HG02642 (cell line): ENCODE measurements around the gene ZNF560.
"Not testable (repeated sequence)": the region's sequence is repeated elsewhere in the genome, so short reads cannot be mapped to it uniquely, and the experiment has no call there.

Source experiments
- ATAC-seq: cut with Tn5 transposase; IDR thresholded peaks from one replicate; pipeline ENCODE4 v1.9.1; 2021; ENCODE audit warnings: mild to moderate bottlenecking; ENCODE audit not compliant: unreplicated experiment, poor library complexity

Gene ZNF560

GRCh38 chr19:9498183-9498902 lies at the start of gene ZNF560:
Gene ZNF560, minus strand, starts transcription at chr19:9498616. Its CDS starts 23,303 bp downstream, at chr19:9475313.
- ATAC-seq, result no peak

DNA sequence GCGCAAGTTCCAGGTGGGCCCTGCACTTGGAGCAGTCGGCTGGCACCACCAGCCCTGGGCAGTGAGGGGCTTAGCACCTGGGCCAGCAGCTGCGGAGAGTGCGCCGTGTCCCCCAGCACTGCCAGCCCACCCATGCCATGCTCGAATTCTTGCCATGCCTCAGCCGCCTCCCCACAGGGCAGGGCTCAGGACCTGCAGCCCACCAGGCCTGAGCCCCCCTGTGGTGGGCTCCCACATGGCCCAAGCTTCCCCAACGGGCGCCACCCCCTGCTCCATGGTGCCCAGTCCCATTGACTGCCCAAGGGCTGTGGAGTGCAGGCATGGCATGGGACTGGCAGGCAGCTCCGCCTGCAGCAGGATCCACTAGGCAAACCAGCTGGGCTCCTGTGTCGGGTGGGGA lies 49.5 kb upstream of the ZNF560 start:
- ATAC-seq, result no peak

DNA sequence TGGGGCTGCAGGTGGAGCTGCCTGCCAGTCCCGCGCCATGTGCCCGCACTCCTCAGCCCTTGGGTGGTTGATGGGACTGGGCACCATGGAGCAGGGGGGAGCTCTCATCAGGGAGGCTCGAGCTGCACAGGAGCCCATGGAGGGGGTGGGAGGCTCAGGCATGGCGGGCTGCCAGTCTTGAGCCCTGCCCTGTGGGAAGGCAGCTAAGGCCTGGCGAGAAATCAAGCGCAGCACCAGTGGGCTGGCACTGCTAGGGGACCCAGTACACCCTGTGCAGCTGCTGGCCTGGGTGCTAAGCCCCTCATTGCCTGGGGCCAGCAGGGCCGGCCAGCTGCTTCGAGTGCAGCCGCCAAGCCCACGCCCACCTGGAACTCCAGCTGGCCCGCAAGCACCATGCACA lies 42.9 kb upstream of the ZNF560 start:
- ATAC-seq, result not testable (repeated sequence)

GRCh38 chr19:9539921-9540320 lies 41.5 kb upstream of the ZNF560 start:
- not testable (repeated sequence) for ATAC-seq

DNA sequence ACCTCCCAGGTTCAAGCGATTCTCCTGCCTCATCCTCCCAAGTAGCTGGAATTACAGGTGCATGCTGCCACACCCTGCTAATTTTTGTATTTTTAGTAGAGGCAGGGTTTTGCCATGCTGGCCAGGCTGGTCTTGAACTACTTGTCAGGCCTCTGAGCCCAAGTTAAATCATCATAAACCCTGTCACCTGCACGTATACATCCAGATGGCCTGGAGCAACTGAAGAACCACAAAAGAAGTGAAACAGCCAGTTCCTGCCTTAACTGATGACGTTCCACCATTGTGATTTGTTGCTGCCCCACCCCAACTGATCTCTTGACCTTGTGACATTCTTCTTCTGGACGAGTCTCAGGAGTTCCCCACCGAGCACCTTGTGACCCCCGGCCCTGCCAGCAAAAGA lies 40.8 kb upstream of the ZNF560 start:
- not testable (repeated sequence) for ATAC-seq

GRCh38 chr19:9538183-9539058 lies 40.0 kb upstream of the ZNF560 start, which contains the start of gene ZNF426:
Gene ZNF426, minus strand, starts transcription at chr19:9538645. Its CDS starts 2,413 bp downstream, at chr19:9536232.
- ATAC-seq, result peak; percentile 74

- no peak for ATAC-seq
Observed at GRCh38 chr19:9535934-9536333, 37.5 kb upstream of the ZNF560 start.

GRCh38 chr19:9531933-9532332 lies 33.5 kb upstream of the ZNF560 start:
- no peak for ATAC-seq

- ATAC-seq, result no peak
Observed at GRCh38 chr19:9528757-9529336, 30.4 kb upstream of the ZNF560 start.

- ATAC-seq, result no peak
Observed at GRCh38 chr19:9523885-9524474, 25.6 kb upstream of the ZNF560 start.

DNA sequence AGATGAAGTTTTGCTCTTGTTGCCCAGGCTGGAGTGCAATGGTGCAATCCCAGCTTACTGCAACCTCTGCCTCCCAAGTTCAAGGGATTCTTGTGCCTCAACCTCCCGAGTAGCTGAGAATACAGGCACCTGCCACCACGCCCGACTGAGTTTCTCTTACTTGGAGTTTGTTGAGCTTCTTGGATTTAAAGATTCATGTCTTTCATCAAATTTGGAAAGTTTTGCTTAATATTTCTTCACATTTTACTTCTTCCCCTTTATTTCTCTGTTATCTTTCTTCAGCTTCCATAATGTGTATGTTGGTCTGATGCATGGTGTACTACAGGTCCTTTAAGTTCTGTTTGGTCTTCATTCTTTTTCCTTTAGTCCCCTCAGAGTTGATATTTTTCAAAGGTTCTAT lies 8.9 kb upstream of the ZNF560 start:
- ATAC-seq, result no peak

GRCh38 chr19:9500796-9501195 lies 2.4 kb upstream of the ZNF560 start:
- ATAC-seq, result no peak

DNA sequence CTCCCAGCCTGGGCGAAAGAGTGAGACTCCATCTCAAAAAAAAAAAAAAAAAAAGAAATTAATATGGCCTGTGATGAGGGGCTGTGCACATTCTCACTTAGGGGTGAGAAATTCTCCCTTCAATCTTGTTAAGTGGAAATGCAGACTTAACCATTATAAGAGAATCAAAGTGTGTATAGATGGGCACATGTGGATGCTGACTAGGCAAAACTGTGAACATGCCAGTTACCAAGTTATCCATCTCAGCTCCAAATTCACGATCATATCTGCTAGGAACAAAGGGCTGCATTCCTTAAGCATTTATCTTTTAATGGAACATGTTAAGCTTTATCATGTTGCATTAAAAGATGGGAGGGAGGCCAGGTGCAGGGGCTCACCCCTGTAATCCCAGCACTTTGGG lies 4.3 kb downstream of the ZNF560 start:
- no peak for ATAC-seq

DNA sequence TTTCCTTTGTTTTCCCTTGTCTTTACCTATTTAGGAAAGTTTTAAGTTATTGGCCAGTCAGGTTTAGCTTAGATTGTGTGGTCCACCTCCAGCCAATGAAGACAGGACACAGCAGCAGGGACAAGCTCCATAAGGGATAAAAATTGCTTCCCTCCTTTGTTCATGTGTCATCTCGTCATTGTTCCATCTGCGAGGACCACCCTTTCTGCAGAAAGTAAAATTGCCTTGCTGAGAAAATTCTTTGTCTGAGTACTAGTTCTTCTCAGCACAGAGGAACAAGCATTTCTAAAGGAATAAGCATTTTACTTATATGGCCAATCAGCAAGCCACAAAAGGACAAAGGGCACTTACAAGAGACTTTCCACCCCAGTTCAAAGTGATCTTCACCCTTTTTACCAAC lies 11.4 kb downstream of the ZNF560 start:
- ATAC-seq, result no peak

- ATAC-seq, result no peak
Observed at GRCh38 chr19:9485140-9485539, 13.3 kb downstream of the ZNF560 start.

- ATAC-seq, result no peak
Observed at GRCh38 chr19:9474975-9475374, 23.4 kb downstream of the ZNF560 start.

DNA sequence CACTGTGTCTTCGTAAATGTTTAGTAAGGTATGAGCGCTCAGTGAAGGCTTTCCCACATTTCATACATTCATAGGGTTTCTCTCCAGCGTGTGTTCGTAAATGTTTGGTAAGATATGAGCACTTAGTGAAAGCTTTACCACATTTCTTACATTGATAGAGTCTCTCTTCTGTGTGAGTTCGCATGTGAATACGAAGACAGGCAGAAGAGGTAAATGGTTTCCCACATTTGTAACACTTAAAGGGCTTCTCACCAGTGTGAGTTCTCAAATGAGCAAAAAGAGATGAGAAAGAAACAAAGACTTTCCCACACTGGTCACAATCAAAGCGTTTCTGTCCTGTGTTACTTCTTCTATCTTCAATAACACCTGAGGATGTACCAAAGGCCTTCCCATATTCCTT lies 31.3 kb downstream of the ZNF560 start:
- ATAC-seq, result no peak

DNA sequence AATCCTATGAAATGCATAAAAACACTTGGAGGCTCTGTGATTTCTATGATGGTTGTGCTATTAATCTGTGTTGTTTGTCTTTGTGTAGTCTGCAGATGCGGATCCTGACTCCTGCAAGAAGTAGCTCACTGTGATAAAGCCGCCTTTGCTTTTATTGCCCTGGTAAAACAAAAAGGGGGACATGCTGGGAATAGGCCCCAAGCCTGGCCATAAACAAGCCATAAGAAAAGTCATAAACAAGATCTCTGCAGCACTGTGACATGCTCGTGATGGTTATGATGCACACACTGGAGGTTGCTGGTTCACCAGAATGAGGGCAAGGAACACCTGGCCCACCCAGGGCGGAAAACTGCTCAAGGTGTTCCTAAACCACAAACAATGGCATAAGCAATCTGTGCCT lies 36.5 kb downstream of the ZNF560 start:
- ATAC-seq, result no peak

DNA sequence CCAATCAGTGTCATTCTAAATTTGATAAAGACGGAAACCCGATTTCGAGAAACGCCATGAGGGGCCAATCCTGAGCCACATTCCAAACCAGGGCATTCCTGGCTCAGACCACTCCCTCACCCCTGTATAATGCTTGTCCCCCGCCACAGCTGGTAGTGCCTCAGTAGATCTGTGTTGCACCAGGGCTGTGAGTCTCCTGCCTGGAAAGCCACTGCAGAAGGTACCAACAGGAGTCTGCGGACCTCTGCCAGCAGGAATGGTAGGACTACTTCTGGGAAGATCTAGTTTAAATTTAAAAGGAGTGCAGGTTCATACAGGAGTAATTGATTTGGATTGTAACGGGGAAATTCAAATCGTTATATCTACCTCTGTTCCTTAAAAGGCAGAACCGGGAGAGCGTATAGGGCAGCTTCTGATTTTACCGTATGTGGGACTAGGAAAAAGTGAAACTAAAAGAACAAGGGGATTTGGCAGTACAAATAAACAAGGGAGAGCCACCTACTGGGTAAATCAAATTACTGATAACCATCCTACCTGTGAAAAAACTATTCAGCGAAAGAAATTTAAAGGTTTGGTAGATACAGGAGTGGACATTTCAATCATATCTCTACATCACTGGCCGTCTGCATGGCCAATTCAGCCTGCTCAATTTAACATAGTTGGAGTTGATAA lies 42.3 kb downstream of the ZNF560 start:
- no peak for ATAC-seq

DNA sequence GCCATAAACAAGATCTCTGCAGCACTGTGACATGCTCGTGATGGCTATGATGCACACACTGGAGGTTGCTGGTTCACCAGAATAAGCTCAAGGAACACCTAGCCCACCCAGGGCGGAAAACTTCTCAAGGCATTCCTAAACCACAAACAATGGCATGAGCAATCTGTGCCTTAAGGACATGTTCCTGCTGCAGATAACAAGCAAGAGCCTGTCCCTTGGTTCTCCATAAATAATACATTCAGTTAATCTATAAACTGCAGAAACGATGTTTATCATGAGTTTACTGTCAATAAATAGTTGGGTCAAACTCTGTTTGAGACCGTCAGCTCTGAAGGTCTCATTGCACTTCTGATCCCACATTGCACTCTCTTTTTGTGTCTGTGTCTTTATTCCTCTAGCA lies 44.5 kb downstream of the ZNF560 start:
- ATAC-seq, result no peak
